Tibial artery (tissue), 4 donors: ENCODE results near the gene GPC2.
"Not testable (repeated sequence)": the region's sequence is repeated elsewhere in the genome, so short reads cannot be mapped to it uniquely, and the experiment has no call there.

Experiments
- DNase-seq, 2 donors: peaks; one replicate each; pipeline ENCODE4 v3.0.0-alpha.2; 2019
- H3K27ac ChIP-seq, 2 donors: fragments of 200-600 bp; sonication (generic) in 1 of 2; 1 replicate in 1 of 2; 2 replicates in 1 of 2; pipeline ENCODE4 v1.5.1; 2018 to 2019; ENCODE audit warnings: mild to moderate bottlenecking in 1 of 2
- H3K27me3 ChIP-seq, 2 donors: fragments of 200-600 bp; sonication (generic) in 1 of 2; one replicate each; pipeline versions ENCODE4 v1.5.1 to v1.6.0; 2016 to 2019
- H3K36me3 ChIP-seq, 3 donors: fragments of 200-600 bp; sonication (generic) in 2 of 3; one replicate each; pipeline ENCODE4 v1.5.1; 2016 to 2019; ENCODE audit warnings: mild to moderate bottlenecking in 2 of 3
- H3K4me1 ChIP-seq, 4 donors: fragments of 200-600 bp; sonication (generic) in 2 of 4; 1 replicate in 3 of 4; 2 replicates in 1 of 4; pipeline ENCODE4 v1.5.1; 2016 to 2019
- H3K4me3 ChIP-seq, 2 donors: fragments of 200-600 bp; sonication (generic) in 1 of 2; 1 replicate in 1 of 2; 2 replicates in 1 of 2; pipeline ENCODE4 v1.5.1; 2018 to 2019; ENCODE audit warnings: mild to moderate bottlenecking in 2 of 2
- H3K9me3 ChIP-seq, 3 donors: fragments of 200-600 bp; sonication (generic) in 1 of 3; one replicate each; pipeline ENCODE4 v1.5.1; 2016 to 2019
- CTCF ChIP-seq, 2 experiments: fragments of 200-600 bp in 1 of 2; fragments of 450-650 bp in 1 of 2; IDR thresholded peaks; one replicate each; pipeline ENCODE4 v1.5.1; 2017 to 2019; ENCODE audit warnings: antibody characterized with exemption in 2 of 2, mild to moderate bottlenecking in 1 of 2, moderate library complexity in 1 of 2
- intact Hi-C: fragments of 100-400 bp; cut with DNase I; formaldehyde crosslinking; loops from one replicate; pipeline ENCODE4 v1.15.0; 2023; ENCODE audit warnings: low total_unique reads

GPC2 gene

GRCh38 chr7:100208911-100209408 lies 31.8 kb upstream of the GPC2 start:
- intact Hi-C loops = no loop called here
- Histone ChIP-seq H3K27me3 (peaks cover 0 to 16% of the 10 kb centered on the region in 2 donors), H3K4me1 (no peaks in the 10 kb centered on the region), H3K4me3 (no peak overlapping the region), H3K27ac (no peak overlapping the region), H3K36me3 (no peaks in the 10 kb centered on the region), H3K9me3 (no peaks in the 10 kb centered on the region)
- TF ChIP-seq CTCF (IDR thresholded peaks at IDR 0.05) = no peak
- no peak for DNase-seq

- DNase-seq = no peak
- no peak for TF ChIP-seq CTCF (IDR thresholded peaks at IDR 0.05)
- intact Hi-C loops = no loop called here
These were observed 27.3 kb upstream of the GPC2 start for GRCh38 chr7:100204454-100204853.

DNA sequence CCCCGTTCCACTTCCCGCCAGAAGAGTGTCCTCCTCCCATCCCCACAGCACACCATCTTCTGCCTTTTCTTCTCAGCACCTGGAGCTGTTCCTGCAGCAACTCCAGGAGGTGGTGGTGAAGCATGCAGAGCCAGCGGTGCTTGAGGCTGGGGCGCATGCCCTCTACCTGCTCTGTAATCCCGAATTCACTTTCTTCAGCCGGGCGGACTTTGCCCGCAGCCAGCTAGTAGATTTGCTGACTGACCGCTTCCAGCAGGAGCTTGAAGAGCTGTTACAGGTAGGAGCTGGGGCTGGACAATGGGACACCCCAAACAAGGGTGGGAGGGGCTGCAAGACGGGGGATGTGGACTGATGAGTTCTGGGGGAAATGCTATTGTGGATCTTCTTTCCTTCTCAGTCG lies 23.5 kb upstream of the GPC2 start:
- H3K9me3 ChIP-seq = no peaks in the 10 kb centered on the region
- H3K4me3 ChIP-seq = no peak overlapping the region
- H3K36me3 ChIP-seq = no peaks in the 10 kb centered on the region
- no peaks in the 10 kb centered on the region for H3K4me1 ChIP-seq
- no peaks in the 10 kb centered on the region for H3K27me3 ChIP-seq
- H3K27ac ChIP-seq = no peak overlapping the region
- DNase-seq = no peak
- no peak for TF ChIP-seq CTCF (IDR thresholded peaks at IDR 0.05)
- intact Hi-C loops = no loop called here

More at GRCh38 chr7:100204454-100204853, 27.3 kb upstream of the GPC2 start:
- no peaks in the 10 kb centered on the region for H3K9me3 ChIP-seq
- H3K4me1 ChIP-seq = no peaks in the 10 kb centered on the region
- peaks cover 0 to under 1% of the 10 kb centered on the region in 2 donors for H3K27me3 ChIP-seq
- H3K4me3 ChIP-seq = no peak overlapping the region
- H3K27ac ChIP-seq = no peak overlapping the region
- no peaks in the 10 kb centered on the region for H3K36me3 ChIP-seq

- Histone ChIP-seq H3K9me3 (no peaks in the 10 kb centered on the region), H3K36me3 (no peaks in the 10 kb centered on the region), H3K4me3 (no peak overlapping the region), H3K27ac (no peak overlapping the region), H3K4me1 (no peaks in the 10 kb centered on the region), H3K27me3 (no peaks in the 10 kb centered on the region)
- no peak for TF ChIP-seq CTCF (IDR thresholded peaks at IDR 0.05)
- intact Hi-C loops = no loop called here
- DNase-seq = no peak
These were observed 21.1 kb upstream of the GPC2 start for GRCh38 chr7:100198266-100198665.

DNA sequence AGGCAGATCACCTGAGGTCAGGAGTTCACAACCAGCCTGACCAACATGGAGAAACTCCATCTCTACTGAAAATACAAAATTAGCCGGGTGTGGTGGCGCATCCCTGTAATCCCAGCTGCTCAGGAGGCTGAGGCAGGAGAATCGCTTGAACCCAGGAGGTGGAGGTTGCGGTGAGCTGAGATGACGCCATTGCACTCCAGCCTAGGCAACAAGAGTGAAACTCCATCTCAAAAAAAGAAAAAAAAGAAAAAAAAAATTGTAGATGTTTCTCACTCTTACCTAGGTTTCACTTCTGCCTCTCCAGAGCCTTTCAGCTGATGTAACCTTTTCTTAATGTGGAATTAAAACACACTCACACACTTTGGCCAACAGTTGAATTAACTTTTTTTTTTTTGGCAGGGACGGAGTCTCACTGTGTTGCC lies 18.7 kb upstream of the GPC2 start:
- H3K9me3 ChIP-seq, H3K4me1 ChIP-seq, DNase-seq, H3K4me3 ChIP-seq, H3K27ac ChIP-seq, H3K36me3 ChIP-seq, intact Hi-C loops, H3K27me3 ChIP-seq: not testable (repeated sequence)

- no peak overlapping the region for H3K27ac ChIP-seq
These were observed 18.0 kb upstream of the GPC2 start for GRCh38 chr7:100195222-100195621.

More at GRCh38 chr7:100195222-100195621, 18.0 kb upstream of the GPC2 start:
- Histone ChIP-seq H3K27me3 (no peaks in the 10 kb centered on the region), H3K36me3 (no peaks in the 10 kb centered on the region), H3K4me3 (no peak overlapping the region), H3K4me1 (peaks cover 0 to 3% (median 0%) of the 10 kb centered on the region in 4 donors), H3K9me3 (no peaks in the 10 kb centered on the region)
- no peak for DNase-seq
- intact Hi-C loops = no loop called here
- TF ChIP-seq CTCF (IDR thresholded peaks at IDR 0.05) = no peak
